Liver (tissue), 3 donors: Measurements from ENCODE around the gene RPAP2.

Experiments used
- RAD21 ChIP-seq, 2 donors: IDR thresholded peaks; 2 replicates each; pipeline ENCODE4 v1.6.1; 2016; ENCODE audit warnings: antibody characterized with exemption in 2 of 2, mild to moderate bottlenecking in 2 of 2
- TAF1 ChIP-seq: conservative IDR thresholded peaks from 2 replicates; pipeline ENCODE4 v1.6.1; 2016; ENCODE audit warnings: antibody characterized with exemption, mild to moderate bottlenecking
- TF ChIP-seq, protein P1 (sequence below): IDR thresholded peaks from 2 replicates; pipeline ENCODE4 v1.6.1; 2016; ENCODE audit warnings: antibody characterized with exemption
- TF ChIP-seq, protein P2 (sequence below): fragments of 150-350 bp; IDR thresholded peaks from 2 replicates; pipeline ENCODE4 v1.5.1; 2017; ENCODE audit warnings: improper control_type of control experiment, low read depth, low read length; ENCODE audit not compliant: missing input control
- TF ChIP-seq, protein P3 (sequence below): IDR thresholded peaks from 2 replicates; pipeline ENCODE4 v1.6.1; 2016; ENCODE audit warnings: antibody characterized with exemption
- TF ChIP-seq, protein P4 (sequence below): IDR thresholded peaks from 2 replicates; pipeline ENCODE4 v1.6.1; 2016; ENCODE audit warnings: antibody characterized with exemption, mild to moderate bottlenecking
- donor health status: healthy.
- donor health status: healthy.

DNA sequence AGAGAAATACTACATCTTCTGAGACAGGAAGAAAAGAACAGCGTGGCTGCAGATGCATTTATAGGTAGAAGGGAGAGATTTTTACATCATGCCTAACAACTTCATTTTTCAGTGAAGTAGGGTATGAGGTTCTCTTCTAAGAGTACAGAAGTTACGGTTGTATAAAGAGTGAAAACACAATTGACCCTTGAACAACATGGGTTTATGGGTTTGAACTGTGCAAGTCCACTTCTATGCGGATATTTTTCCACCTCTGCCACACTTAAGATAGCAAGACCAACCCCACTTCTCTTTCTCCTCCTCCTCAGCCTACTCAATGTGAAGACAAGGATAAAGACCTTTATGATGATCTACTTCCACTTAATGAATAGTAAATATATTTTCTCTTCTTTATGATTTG lies 64.5 kb downstream of the RPAP2 start:
- TF ChIP-seq, protein P1, sequence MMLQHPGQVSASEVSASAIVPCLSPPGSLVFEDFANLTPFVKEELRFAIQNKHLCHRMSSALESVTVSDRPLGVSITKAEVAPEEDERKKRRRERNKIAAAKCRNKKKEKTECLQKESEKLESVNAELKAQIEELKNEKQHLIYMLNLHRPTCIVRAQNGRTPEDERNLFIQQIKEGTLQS: no peak
- TF ChIP-seq, protein P2, sequence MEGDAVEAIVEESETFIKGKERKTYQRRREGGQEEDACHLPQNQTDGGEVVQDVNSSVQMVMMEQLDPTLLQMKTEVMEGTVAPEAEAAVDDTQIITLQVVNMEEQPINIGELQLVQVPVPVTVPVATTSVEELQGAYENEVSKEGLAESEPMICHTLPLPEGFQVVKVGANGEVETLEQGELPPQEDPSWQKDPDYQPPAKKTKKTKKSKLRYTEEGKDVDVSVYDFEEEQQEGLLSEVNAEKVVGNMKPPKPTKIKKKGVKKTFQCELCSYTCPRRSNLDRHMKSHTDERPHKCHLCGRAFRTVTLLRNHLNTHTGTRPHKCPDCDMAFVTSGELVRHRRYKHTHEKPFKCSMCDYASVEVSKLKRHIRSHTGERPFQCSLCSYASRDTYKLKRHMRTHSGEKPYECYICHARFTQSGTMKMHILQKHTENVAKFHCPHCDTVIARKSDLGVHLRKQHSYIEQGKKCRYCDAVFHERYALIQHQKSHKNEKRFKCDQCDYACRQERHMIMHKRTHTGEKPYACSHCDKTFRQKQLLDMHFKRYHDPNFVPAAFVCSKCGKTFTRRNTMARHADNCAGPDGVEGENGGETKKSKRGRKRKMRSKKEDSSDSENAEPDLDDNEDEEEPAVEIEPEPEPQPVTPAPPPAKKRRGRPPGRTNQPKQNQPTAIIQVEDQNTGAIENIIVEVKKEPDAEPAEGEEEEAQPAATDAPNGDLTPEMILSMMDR: no peak
- TF ChIP-seq, protein P3, sequence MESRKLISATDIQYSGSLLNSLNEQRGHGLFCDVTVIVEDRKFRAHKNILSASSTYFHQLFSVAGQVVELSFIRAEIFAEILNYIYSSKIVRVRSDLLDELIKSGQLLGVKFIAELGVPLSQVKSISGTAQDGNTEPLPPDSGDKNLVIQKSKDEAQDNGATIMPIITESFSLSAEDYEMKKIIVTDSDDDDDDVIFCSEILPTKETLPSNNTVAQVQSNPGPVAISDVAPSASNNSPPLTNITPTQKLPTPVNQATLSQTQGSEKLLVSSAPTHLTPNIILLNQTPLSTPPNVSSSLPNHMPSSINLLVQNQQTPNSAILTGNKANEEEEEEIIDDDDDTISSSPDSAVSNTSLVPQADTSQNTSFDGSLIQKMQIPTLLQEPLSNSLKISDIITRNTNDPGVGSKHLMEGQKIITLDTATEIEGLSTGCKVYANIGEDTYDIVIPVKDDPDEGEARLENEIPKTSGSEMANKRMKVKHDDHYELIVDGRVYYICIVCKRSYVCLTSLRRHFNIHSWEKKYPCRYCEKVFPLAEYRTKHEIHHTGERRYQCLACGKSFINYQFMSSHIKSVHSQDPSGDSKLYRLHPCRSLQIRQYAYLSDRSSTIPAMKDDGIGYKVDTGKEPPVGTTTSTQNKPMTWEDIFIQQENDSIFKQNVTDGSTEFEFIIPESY: no peak
- TF ChIP-seq, protein P4, sequence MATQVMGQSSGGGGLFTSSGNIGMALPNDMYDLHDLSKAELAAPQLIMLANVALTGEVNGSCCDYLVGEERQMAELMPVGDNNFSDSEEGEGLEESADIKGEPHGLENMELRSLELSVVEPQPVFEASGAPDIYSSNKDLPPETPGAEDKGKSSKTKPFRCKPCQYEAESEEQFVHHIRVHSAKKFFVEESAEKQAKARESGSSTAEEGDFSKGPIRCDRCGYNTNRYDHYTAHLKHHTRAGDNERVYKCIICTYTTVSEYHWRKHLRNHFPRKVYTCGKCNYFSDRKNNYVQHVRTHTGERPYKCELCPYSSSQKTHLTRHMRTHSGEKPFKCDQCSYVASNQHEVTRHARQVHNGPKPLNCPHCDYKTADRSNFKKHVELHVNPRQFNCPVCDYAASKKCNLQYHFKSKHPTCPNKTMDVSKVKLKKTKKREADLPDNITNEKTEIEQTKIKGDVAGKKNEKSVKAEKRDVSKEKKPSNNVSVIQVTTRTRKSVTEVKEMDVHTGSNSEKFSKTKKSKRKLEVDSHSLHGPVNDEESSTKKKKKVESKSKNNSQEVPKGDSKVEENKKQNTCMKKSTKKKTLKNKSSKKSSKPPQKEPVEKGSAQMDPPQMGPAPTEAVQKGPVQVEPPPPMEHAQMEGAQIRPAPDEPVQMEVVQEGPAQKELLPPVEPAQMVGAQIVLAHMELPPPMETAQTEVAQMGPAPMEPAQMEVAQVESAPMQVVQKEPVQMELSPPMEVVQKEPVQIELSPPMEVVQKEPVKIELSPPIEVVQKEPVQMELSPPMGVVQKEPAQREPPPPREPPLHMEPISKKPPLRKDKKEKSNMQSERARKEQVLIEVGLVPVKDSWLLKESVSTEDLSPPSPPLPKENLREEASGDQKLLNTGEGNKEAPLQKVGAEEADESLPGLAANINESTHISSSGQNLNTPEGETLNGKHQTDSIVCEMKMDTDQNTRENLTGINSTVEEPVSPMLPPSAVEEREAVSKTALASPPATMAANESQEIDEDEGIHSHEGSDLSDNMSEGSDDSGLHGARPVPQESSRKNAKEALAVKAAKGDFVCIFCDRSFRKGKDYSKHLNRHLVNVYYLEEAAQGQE: no peak
- TF ChIP-seq TAF1 (no peak), RAD21 (IDR thresholded peaks at IDR 0.05) (no peak)
